Upper lobe of left lung (tissue), 4 donors: ENCODE results near the gene AQP5.

Source experiments
- CTCF ChIP-seq, 6 experiments: fragments of 450-650 bp in 4 of 6; fragments of 200-600 bp in 2 of 6; sonication (generic) in 2 of 6; IDR thresholded peaks; one replicate each; pipeline ENCODE4 v1.5.1; 2016 to 2019; ENCODE audit warnings: antibody characterized with exemption in 6 of 6
- EP300 ChIP-seq, 4 donors: sonication (generic); formaldehyde crosslinking; IDR thresholded peaks; one replicate each; pipeline ENCODE4 v1.5.1; 2017; ENCODE audit warnings: antibody characterized with exemption in 4 of 4, control low read depth in 2 of 4
- POLR2A ChIP-seq, 4 donors: fragments of 450-650 bp; IDR thresholded peaks; one replicate each; pipeline ENCODE4 v1.5.1; 2016 to 2017; ENCODE audit warnings: antibody characterized with exemption in 4 of 4, mild to moderate bottlenecking in 2 of 4
- POLR2AphosphoS5 ChIP-seq, 2 donors: sonication (generic); formaldehyde crosslinking; IDR thresholded peaks; one replicate each; pipeline ENCODE4 v1.5.1; 2017; ENCODE audit warnings: antibody characterized with exemption in 2 of 2

DNA sequence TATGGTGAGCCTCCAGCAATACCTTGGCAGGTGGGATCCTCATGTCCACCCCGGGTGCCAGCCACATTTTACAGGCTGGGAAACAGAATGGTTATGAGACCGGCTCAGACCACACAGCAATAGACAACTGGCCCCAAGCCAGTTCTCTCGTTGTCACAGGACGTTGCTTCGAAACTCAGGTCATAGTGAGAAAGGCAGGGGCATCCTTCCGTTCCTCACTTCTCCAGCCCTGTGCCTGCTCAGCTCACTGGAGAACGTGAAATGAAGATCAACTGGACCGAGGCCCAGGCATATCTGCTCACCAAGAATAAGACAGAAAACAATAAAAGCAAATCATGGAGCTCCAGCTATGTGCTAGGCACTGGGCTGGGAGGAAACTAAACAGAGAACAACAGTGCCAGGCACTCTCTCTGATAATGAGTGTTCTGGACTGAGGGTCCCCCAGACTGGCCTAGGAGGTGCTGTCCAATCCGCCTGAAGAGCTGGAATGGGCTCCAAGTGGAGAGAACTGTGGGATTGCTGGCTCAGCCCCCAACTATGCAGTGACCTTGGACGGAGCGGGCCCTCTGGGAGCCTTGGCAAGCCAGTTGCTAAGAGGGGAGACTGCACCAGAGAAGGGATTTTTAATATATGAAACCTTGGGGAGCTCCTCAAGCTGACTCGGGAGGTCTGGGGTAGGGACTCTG is 39.2 kb upstream of the AQP5 start:
- TF ChIP-seq CTCF (IDR thresholded peaks at IDR 0.05) (no peak), POLR2A (IDR thresholded peaks at IDR 0.05) (no peak), EP300 (IDR thresholded peaks at IDR 0.05) (no peak), POLR2AphosphoS5 (IDR thresholded peaks at IDR 0.05) (no peak)
